Measurements from ENCODE around the gene LMAN2.
A peak's percentile ranks its signal among the peaks of the same experiment; 100 is the strongest.

DNA sequence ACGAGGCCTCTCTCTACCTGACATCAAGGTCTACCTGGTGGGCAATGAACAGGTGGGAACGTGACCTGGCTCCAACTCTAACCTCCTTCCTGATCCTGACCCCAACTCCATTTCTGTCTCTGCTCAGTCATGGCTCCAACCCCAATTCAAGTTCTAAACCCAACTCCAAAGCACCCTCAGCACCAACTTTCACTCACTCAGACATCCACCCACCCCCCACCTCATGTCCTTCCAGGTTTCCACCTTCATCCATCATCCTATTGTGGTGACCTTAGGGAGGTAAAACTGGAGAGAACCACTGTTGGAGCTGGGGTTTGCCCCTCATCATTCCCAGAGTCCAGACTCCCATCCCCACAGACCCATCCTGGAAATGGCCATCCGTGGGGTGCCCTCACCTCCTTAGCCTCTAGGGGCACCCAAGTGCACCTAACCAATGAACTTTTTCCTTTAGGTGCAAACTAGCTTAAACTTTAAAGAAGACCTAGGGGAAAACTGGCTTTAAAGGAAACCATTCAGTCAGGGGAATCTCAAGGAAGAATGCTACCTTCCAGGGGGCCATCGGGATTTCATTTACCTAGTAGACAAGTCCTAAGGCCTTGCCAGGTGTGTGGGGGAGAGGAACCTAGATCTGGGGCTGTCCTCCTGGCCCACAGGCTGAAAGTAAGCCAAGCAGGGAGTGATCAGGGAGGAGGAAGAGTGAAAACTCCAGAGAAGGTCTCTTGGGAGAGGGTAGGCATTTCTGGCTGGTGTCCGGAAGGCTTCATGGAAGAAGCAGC, 17.6 kb upstream of the LMAN2 start:
- TF ChIP-seq, protein P1, sequence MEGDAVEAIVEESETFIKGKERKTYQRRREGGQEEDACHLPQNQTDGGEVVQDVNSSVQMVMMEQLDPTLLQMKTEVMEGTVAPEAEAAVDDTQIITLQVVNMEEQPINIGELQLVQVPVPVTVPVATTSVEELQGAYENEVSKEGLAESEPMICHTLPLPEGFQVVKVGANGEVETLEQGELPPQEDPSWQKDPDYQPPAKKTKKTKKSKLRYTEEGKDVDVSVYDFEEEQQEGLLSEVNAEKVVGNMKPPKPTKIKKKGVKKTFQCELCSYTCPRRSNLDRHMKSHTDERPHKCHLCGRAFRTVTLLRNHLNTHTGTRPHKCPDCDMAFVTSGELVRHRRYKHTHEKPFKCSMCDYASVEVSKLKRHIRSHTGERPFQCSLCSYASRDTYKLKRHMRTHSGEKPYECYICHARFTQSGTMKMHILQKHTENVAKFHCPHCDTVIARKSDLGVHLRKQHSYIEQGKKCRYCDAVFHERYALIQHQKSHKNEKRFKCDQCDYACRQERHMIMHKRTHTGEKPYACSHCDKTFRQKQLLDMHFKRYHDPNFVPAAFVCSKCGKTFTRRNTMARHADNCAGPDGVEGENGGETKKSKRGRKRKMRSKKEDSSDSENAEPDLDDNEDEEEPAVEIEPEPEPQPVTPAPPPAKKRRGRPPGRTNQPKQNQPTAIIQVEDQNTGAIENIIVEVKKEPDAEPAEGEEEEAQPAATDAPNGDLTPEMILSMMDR (IDR thresholded peaks at IDR 0.05): peak in 1 of 3 experiments; percentile 12
- no peak for TF ChIP-seq POLR2AphosphoS5 (IDR thresholded peaks at IDR 0.05; ENCODE audit: insufficient read depth in 1 of 2, low read depth in 1 of 2)
